GM12878 (cell line): ENCODE data around the gene ZNF888. TPM values are rescaled to one million over a fixed set of nuclear protein-coding genes. Genes with fewer than 3 reads are reported as not detected.

Experiments used
- ATAC-seq: fragments of 200-7000 bp; cut with Tn5 transposase; 3 replicates; pipeline ENCODE4 v1.9.1; 2020; ENCODE audit warnings: mild to moderate bottlenecking, moderate library complexity
- BruUV-seq: library from RNA; stranded (reverse); fragments of 400-500 nt; replicated peaks from 2 replicates; lab custom pipeline; 2021; lab: Mats Ljungman, UMichigan
- CTCF ChIA-PET: fragments of 300-600 bp; sonication (Branson Sonifier 250); formaldehyde crosslinking; extraction: SDS; loops from one replicate; lab custom pipeline; 2021; ENCODE audit warnings: inconsistent platforms; lab: Yijun Ruan, JAX
- POLR2A ChIA-PET: fragments of 350-600 bp; formaldehyde crosslinking; extraction: SDS; loops from one replicate; lab custom pipeline; 2021; ENCODE audit warnings: inconsistent platforms; lab: Charles Lee
- RAD21 ChIA-PET: fragments of 300-600 bp; sonication (Branson Sonifier 250); formaldehyde crosslinking; loops from one replicate; lab custom pipeline; 2023; ENCODE audit warnings: antibody characterized with exemption; ENCODE audit not compliant: unreplicated experiment; lab: Charles Lee
- SMC1A ChIA-PET: fragments of 300-600 bp; sonication (Branson Sonifier 250); formaldehyde crosslinking; loops from one replicate; lab custom pipeline; 2023; ENCODE audit not compliant: unreplicated experiment, uncharacterized antibody; lab: Charles Lee
- DNase-seq: peaks from one replicate; pipeline ENCODE4 v3.0.0-alpha.2; 2011; ENCODE audit warnings: low read depth, low spot score
- FAIRE-seq: peaks from 3 replicates; lab custom pipeline; 2011; peaks lifted over from hg19 to GRCh38; lab: Jason Lieb, UNC
- H2AFZ ChIP-seq: 2 replicates; pipeline ENCODE4 v1.6.0; 2011; ENCODE audit warnings: low read depth, low read length, control low read depth; ENCODE audit not compliant: control insufficient read depth
- H3K27ac ChIP-seq: 2 replicates; pipeline ENCODE4 v1.5.1; 2011; ENCODE audit warnings: control low read depth; ENCODE audit not compliant: control insufficient read depth, insufficient read depth
- H3K27me3 ChIP-seq, 2 experiments: replicated peaks in 1 of 2; 2 replicates each; pipeline versions ENCODE4 v1.6.0 to v1.6.1; 2011; ENCODE audit warnings: low read length in 1 of 2; ENCODE audit not compliant: control insufficient read depth in 2 of 2, insufficient read depth in 2 of 2
- H3K36me3 ChIP-seq, 2 experiments: 2 replicates each; pipeline ENCODE4 v1.5.1; 2011; ENCODE audit warnings: low read length in 1 of 2; ENCODE audit not compliant: control insufficient read depth in 2 of 2, insufficient read depth in 2 of 2
- H3K4me1 ChIP-seq: 2 replicates; pipeline ENCODE4 v1.6.1; 2011; ENCODE audit warnings: mild to moderate bottlenecking, low read length, moderate library complexity, mixed read lengths; ENCODE audit not compliant: control insufficient read depth, insufficient read depth
- H3K4me2 ChIP-seq: 2 replicates; pipeline ENCODE4 v1.6.0; 2011; ENCODE audit warnings: control low read depth; ENCODE audit not compliant: control insufficient read depth, insufficient read depth
- H3K4me3 ChIP-seq: fragments of 200-600 bp; sonication (generic); 2 replicates; pipeline ENCODE4 v1.5.1; 2016
- H3K79me2 ChIP-seq: 2 replicates; pipeline ENCODE4 v1.6.0; 2011; ENCODE audit warnings: low read length; ENCODE audit not compliant: control insufficient read depth, insufficient read depth
- H3K9ac ChIP-seq: 2 replicates; pipeline ENCODE4 v1.8.0; 2011; ENCODE audit warnings: low read length, control low read depth, mixed read lengths; ENCODE audit not compliant: control insufficient read depth, insufficient read depth
- H3K9me3 ChIP-seq: replicated peaks from 3 replicates; pipeline ENCODE4 v1.5.1; 2011; ENCODE audit warnings: mild to moderate bottlenecking, low read length; ENCODE audit not compliant: control insufficient read depth, insufficient read depth
- H4K20me1 ChIP-seq: 2 replicates; pipeline ENCODE4 v1.6.0; 2011; ENCODE audit not compliant: control insufficient read depth, insufficient read depth
- BHLHE40 ChIP-seq, 2 experiments: fragments of 450-650 bp in 1 of 2; IDR thresholded peaks; 2 replicates each; pipeline ENCODE4 v1.6.1; 2011 to 2017; ENCODE audit warnings: low read depth in 2 of 2, borderline replicate concordance in 1 of 2, improper control_type of control experiment in 1 of 2, low read length in 1 of 2, mild to moderate bottlenecking in 1 of 2
- BMI1 ChIP-seq: fragments of 450-650 bp; IDR thresholded peaks from 2 replicates; pipeline ENCODE4 v1.6.1; 2016; ENCODE audit warnings: mild to moderate bottlenecking, moderate library complexity, borderline replicate concordance
- JUND ChIP-seq: IDR thresholded peaks from 2 replicates; pipeline ENCODE4 v1.6.1; 2012; ENCODE audit warnings: low read depth, mild to moderate bottlenecking, low read length, improper control_type of control experiment, moderate library complexity
- MYC ChIP-seq: IDR thresholded peaks from 2 replicates; pipeline ENCODE4 v1.6.1; 2011; ENCODE audit warnings: mild to moderate bottlenecking, low read length, moderate library complexity, inconsistent platforms; ENCODE audit not compliant: insufficient read depth, insufficient replicate concordance, insufficient read length, severe bottlenecking
- POLR2AphosphoS2 ChIP-seq: IDR thresholded peaks from 2 replicates; pipeline ENCODE4 v1.6.1; 2011; ENCODE audit warnings: low read depth, mild to moderate bottlenecking, low read length, improper control_type of control experiment, moderate library complexity
- ZBED1 ChIP-seq: IDR thresholded peaks from 2 replicates; pipeline ENCODE4 v1.6.1; 2016; ENCODE audit warnings: borderline replicate concordance
- WGBS: methylation state at CpG from one replicate; pipeline ENCODE4 v1.1.6; 2016; ENCODE audit warnings: low lambda C conversion rate; ENCODE audit not compliant: insufficient replicate concordance, insufficient coverage; ENCODE audit errors: missing lambda C conversion rate; 5-methylcytosine and 5-hydroxymethylcytosine counted together
- in situ Hi-C: fragments of 300-500 bp; cut with MboI; formaldehyde crosslinking; loops from 9 replicates; pipeline ENCODE4 v1.14.3; 2018; ENCODE audit warnings: mixed read lengths
- intact Hi-C: fragments of 100-400 bp; cut with micrococcal nuclease; formaldehyde crosslinking; loops from one replicate; pipeline ENCODE4 v1.14.2; 2022; ENCODE audit not compliant: unreplicated experiment
- polyA plus RNA-seq, 11 experiments: library from polyadenylated mRNA; depleted of rRNA in 4 of 11; unstranded in 6 of 11; stranded (reverse) in 5 of 11; fragments of >200 nt; fragmentation: Nextera tagmentation in 4 of 11; fragmentation: Illumina TruSeq in 1 of 11; extraction: Ambion mirVana in 4 of 11; extraction: Trizol in 1 of 11; gene quantifications; 1 replicate in 1 of 11; 2 replicates in 10 of 11; pipeline versions ENCODE4 v1.2.1 to v1.2.3, GENCODE V29; 2011 to 2016; ENCODE audit warnings: inconsistent platforms in 2 of 11, missing spikeins in 2 of 11, low read depth in 1 of 11
- total RNA-seq, 4 experiments: library from RNA; depleted of rRNA in 3 of 4; stranded (reverse); fragments of >200 nt in 3 of 4; fragmentation: Illumina TruSeq in 1 of 4; extraction: Trizol in 1 of 4; gene quantifications; 2 replicates each; pipeline versions ENCODE4 v1.2.1 to v1.2.3, GENCODE V29; 2013 to 2021
- TF ChIP-seq, protein P1 (sequence below): IDR thresholded peaks from 2 replicates; pipeline ENCODE4 v1.6.1; 2012; ENCODE audit warnings: low read depth, low read length, improper control_type of control experiment
- TF ChIP-seq, protein P2 (sequence below): IDR thresholded peaks from 2 replicates; pipeline ENCODE4 v1.6.1; 2012; ENCODE audit warnings: low read length, inconsistent platforms
- TF ChIP-seq, protein P3 (sequence below): IDR thresholded peaks from 2 replicates; pipeline ENCODE4 v1.6.1; 2012; ENCODE audit warnings: improper control_type of control experiment, low read depth, low read length; ENCODE audit not compliant: insufficient replicate concordance
- TF ChIP-seq, protein P4 (sequence below): fragments of 450-650 bp; IDR thresholded peaks from 2 replicates; pipeline ENCODE4 v1.6.1; 2016; ENCODE audit warnings: mild to moderate bottlenecking

Gene ZNF888
- total and polyA plus RNA-seq, 10 of the 15 experiments (the other 5 are each of a cell fraction or from before 2014, with no cell fraction given) = 0.26 to 4.3 (median 2.7) TPM

DNA sequence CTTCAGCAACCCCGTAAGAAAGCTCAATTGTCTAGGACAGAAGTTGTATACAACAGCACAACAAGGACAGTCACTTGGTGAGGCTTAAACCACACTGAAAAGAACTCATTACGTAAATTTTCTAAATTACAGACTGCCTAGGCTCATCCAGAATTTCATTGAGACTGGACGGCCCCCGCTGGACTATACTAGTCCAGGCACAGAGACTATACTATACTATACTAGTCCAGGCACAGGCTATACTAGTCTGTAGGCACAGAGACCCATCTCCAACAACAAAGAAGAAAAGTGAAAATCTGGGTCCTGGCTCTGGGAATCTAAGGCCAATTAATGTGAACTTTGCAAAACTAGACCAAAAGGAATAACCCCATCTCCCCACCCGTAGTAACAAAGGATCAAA is 38.8 kb upstream of the ZNF888 start:
- in situ Hi-C loops = no loop called here
- peak overlapping the region; percentile 74 for H3K9ac ChIP-seq
- no peak for TF ChIP-seq BHLHE40 (IDR thresholded peaks at IDR 0.05; ENCODE audit: borderline replicate concordance in 1 of 2, low read depth in 2 of 2, low read length in 1 of 2)
- no peak for TF ChIP-seq POLR2AphosphoS2
- TF ChIP-seq JUND = no peak
- TF ChIP-seq BMI1 = no peak
- TF ChIP-seq, protein P1, sequence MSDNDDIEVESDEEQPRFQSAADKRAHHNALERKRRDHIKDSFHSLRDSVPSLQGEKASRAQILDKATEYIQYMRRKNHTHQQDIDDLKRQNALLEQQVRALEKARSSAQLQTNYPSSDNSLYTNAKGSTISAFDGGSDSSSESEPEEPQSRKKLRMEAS = no peak
- TF ChIP-seq MYC = no peak
- no peak for TF ChIP-seq ZBED1
- TF ChIP-seq, protein P2, sequence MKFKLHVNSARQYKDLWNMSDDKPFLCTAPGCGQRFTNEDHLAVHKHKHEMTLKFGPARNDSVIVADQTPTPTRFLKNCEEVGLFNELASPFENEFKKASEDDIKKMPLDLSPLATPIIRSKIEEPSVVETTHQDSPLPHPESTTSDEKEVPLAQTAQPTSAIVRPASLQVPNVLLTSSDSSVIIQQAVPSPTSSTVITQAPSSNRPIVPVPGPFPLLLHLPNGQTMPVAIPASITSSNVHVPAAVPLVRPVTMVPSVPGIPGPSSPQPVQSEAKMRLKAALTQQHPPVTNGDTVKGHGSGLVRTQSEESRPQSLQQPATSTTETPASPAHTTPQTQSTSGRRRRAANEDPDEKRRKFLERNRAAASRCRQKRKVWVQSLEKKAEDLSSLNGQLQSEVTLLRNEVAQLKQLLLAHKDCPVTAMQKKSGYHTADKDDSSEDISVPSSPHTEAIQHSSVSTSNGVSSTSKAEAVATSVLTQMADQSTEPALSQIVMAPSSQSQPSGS = no peak
- TF ChIP-seq, protein P3, sequence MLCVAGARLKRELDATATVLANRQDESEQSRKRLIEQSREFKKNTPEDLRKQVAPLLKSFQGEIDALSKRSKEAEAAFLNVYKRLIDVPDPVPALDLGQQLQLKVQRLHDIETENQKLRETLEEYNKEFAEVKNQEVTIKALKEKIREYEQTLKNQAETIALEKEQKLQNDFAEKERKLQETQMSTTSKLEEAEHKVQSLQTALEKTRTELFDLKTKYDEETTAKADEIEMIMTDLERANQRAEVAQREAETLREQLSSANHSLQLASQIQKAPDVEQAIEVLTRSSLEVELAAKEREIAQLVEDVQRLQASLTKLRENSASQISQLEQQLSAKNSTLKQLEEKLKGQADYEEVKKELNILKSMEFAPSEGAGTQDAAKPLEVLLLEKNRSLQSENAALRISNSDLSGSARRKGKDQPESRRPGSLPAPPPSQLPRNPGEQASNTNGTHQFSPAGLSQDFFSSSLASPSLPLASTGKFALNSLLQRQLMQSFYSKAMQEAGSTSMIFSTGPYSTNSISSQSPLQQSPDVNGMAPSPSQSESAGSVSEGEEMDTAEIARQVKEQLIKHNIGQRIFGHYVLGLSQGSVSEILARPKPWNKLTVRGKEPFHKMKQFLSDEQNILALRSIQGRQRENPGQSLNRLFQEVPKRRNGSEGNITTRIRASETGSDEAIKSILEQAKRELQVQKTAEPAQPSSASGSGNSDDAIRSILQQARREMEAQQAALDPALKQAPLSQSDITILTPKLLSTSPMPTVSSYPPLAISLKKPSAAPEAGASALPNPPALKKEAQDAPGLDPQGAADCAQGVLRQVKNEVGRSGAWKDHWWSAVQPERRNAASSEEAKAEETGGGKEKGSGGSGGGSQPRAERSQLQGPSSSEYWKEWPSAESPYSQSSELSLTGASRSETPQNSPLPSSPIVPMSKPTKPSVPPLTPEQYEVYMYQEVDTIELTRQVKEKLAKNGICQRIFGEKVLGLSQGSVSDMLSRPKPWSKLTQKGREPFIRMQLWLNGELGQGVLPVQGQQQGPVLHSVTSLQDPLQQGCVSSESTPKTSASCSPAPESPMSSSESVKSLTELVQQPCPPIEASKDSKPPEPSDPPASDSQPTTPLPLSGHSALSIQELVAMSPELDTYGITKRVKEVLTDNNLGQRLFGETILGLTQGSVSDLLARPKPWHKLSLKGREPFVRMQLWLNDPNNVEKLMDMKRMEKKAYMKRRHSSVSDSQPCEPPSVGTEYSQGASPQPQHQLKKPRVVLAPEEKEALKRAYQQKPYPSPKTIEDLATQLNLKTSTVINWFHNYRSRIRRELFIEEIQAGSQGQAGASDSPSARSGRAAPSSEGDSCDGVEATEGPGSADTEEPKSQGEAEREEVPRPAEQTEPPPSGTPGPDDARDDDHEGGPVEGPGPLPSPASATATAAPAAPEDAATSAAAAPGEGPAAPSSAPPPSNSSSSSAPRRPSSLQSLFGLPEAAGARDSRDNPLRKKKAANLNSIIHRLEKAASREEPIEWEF = no peak
- TF ChIP-seq, protein P4, sequence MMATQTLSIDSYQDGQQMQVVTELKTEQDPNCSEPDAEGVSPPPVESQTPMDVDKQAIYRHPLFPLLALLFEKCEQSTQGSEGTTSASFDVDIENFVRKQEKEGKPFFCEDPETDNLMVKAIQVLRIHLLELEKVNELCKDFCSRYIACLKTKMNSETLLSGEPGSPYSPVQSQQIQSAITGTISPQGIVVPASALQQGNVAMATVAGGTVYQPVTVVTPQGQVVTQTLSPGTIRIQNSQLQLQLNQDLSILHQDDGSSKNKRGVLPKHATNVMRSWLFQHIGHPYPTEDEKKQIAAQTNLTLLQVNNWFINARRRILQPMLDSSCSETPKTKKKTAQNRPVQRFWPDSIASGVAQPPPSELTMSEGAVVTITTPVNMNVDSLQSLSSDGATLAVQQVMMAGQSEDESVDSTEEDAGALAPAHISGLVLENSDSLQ = no peak
- TF ChIP-seq, all 136 proteins: peak for 0
- peaks cover 4% of the 10 kb centered on the region; the same call in 1 of the 2 replicates for H3K4me1 ChIP-seq
- ChIA-PET SMC1A (interaction anchor here (0.7 to 1.1 kb wide), 2 partner anchors 41 to 63 kb away, joined by 3 read pairs; no protein-coding TSS in a partner anchor), POLR2A (interaction anchor here (0.5 to 0.6 kb wide), 2 partner anchors 21 to 990 kb away, joined by 4 read pairs; no protein-coding TSS in a partner anchor), RAD21 (no interaction called here), CTCF (interaction anchor here (0.9 kb wide), 1 partner anchor 11 kb away, joined by 3 read pairs; no protein-coding TSS in a partner anchor)
- peak overlapping the region; percentile 60 for H3K27ac ChIP-seq
- peaks cover 3 to 9% of the 10 kb centered on the region in 2 experiments; a peak in 3 of 4 replicates for H3K36me3 ChIP-seq
- peak overlapping the region; percentile 90 for H3K4me2 ChIP-seq
- no peak for DNase-seq
- peaks cover 27% of the 10 kb centered on the region for H3K9me3 ChIP-seq
- H3K4me3 ChIP-seq = peak overlapping the region; percentile 77
- H3K27me3 ChIP-seq = no peaks in the 10 kb centered on the region
- no peak for FAIRE-seq
- H2AFZ ChIP-seq = peak overlapping the region; percentile 75
- 74% methylated on average over 5 of the region's 5 CpGs for WGBS
- intact Hi-C loops = loop anchor here (5.0 kb wide), 1 partner anchor 140 kb away; the partner anchor contains the start of gene ZNF160
- no TSS peak for BruUV-seq
- H3K79me2 ChIP-seq = peaks cover 11% of the 10 kb centered on the region
- H4K20me1 ChIP-seq = no peaks in the 10 kb centered on the region
- ATAC-seq = peak; percentile 8
